ENCODE results near the gene STX8.

GRCh38 chr17:9239793-9240658 lies 335.6 kb downstream of the STX8 start:
- TF ChIP-seq ARNTL (CRISPR knock-in tag; IDR thresholded peaks at IDR 0.05; ENCODE audit: borderline replicate concordance, low read depth) (no peak), RARB (CRISPR knock-in tag; IDR thresholded peaks at IDR 0.05) (no peak), ZFP30 (CRISPR knock-in tag; IDR thresholded peaks at IDR 0.05) (no peak), PATZ1 (CRISPR knock-in tag; IDR thresholded peaks at IDR 0.05; ENCODE audit: borderline replicate concordance) (no peak)
- TF ChIP-seq, protein P1, sequence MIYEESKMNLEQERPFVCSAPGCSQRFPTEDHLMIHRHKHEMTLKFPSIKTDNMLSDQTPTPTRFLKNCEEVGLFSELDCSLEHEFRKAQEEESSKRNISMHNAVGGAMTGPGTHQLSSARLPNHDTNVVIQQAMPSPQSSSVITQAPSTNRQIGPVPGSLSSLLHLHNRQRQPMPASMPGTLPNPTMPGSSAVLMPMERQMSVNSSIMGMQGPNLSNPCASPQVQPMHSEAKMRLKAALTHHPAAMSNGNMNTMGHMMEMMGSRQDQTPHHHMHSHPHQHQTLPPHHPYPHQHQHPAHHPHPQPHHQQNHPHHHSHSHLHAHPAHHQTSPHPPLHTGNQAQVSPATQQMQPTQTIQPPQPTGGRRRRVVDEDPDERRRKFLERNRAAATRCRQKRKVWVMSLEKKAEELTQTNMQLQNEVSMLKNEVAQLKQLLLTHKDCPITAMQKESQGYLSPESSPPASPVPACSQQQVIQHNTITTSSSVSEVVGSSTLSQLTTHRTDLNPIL (CRISPR knock-in tag; IDR thresholded peaks at IDR 0.05; ENCODE audit: low read depth): no peak
